NK-92 treated with Interleukin-12 subunit alpha and Interleukin-12 subunit beta, amount 100 ng/mL, for 24 hours (cell line): Measurements from ENCODE around the gene ZNF146.
"Not testable (repeated sequence)": the region's sequence is repeated elsewhere in the genome, so short reads cannot be mapped to it uniquely, and the experiment has no call there.

Experiments used
- DNase-seq: peaks from one replicate; lab custom pipeline; 2025; lab: John Stamatoyannopoulos, UW

Gene ZNF146

GRCh38 chr19:36214386-36215275 is at the start of gene ZNF146, which contains the start of gene ZNF565:
TSS of gene ZNF146 (plus strand) at chr19:36215106. CDS start at chr19:36236441, 21,335 bp downstream.
TSS of gene ZNF565 (minus strand) at chr19:36214665. CDS start at chr19:36201985, 12,680 bp downstream.
- peak; percentile 97 for DNase-seq

- no peak for DNase-seq
Measured at GRCh38 chr19:36169084-36169760, 45.7 kb upstream of the ZNF146 start.

GRCh38 chr19:36172852-36173251 is 42.1 kb upstream of the ZNF146 start:
- DNase-seq = no peak

GRCh38 chr19:36173846-36174245 is 41.1 kb upstream of the ZNF146 start:
- not testable (repeated sequence) for DNase-seq

DNA sequence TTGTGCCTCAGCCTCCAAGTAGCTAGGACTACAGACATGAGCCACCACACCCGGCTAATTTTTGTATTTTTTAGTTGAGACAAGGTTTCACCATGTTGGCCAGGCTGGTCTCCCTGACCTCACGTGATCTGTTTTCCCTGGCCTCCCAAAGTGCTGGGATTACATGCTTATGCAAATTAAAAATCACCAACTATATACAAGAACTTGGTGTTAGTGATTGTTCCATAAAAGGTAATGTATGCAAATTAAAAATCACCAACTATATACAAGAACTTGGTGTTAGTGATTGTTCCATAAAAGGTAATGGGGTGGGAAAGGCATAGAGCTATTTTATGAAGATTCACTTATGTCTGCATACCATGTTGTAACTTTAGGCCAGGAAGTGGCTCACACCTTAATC is 35.8 kb upstream of the ZNF146 start:
- DNase-seq = not testable (repeated sequence)

GRCh38 chr19:36182612-36183244 is 32.2 kb upstream of the ZNF146 start:
- DNase-seq = no peak

DNA sequence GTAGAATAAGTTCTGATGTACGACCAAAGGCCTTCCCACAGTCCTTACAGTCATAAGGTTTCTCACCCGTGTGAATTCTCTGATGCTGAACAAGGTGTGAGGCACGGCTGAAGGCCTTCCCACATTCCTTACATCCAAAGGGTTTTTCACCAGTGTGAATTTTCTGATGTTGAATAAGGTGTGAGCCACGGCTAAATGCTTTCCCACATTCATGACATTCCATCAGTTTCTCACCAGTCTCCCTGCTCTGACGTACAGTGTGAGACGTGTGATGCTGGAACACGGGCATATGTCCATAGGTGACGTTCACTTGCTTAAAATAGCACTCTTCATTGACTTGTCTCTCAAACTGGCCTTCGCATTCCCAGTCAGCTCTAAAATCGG is 31.7 kb upstream of the ZNF146 start:
- DNase-seq = no peak

DNA sequence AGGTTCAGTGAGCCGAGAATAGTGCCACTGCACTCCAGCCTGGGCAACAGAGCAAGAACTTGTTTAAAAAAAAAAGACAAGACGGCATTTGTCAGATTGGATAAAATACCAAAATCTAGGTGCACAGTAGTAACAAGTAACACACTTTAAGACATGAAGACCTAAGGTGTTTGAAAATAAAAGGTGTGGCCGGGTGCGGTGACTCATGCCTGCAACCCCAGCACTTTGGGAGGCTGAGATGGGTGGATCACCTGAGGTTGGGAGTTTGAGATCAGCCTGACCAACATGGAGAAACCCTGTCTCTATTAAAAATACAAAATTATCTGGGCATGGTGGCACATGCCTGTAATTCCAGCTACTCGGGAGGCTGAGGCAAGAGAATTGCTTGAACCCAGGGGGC is 28.2 kb upstream of the ZNF146 start:
- not testable (repeated sequence) for DNase-seq

DNA sequence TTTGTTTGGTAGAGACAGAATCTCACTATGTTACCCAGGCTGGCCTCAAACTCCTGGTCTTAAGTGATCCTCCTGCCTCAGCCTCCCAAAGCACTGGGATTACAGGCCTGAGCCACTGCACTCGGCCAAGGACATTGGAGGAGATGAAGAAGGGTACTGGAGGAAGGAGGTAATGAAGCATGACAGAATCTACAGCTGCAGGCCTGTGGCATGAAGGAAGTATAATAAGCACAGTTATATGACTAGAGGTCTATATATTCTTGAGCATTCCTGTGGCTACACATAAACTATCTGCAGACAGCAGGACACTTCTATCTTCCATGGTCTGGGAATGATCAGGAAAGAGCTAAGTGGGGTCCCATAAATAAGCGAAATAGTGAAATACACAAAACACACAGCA is 18.7 kb upstream of the ZNF146 start:
- DNase-seq = no peak

GRCh38 chr19:36198119-36198518 is 16.8 kb upstream of the ZNF146 start:
- DNase-seq = no peak

GRCh38 chr19:36201684-36202083 is 13.2 kb upstream of the ZNF146 start:
- no peak for DNase-seq

DNA sequence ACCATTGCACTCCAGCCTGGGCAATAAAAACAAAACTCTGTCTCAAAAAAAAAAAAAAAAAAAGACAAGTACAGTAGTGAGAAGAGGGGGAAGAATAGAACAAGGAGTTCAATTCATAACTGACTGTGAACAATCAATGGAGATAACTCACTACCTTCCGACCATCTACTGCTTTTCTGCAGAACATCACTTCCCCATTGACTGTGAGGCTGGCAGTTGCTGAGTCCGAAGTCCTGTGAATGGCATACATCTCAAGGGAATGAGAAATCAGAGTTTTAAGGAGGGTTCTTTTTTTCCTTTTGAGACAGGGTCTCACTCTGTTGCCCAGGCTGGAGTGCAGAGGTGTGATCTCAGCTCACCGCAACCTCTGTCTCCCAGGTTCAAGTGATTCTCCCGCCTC is 11.6 kb upstream of the ZNF146 start:
- no peak for DNase-seq

- no peak for DNase-seq
Measured at GRCh38 chr19:36207605-36208252, 7.2 kb upstream of the ZNF146 start.

DNA sequence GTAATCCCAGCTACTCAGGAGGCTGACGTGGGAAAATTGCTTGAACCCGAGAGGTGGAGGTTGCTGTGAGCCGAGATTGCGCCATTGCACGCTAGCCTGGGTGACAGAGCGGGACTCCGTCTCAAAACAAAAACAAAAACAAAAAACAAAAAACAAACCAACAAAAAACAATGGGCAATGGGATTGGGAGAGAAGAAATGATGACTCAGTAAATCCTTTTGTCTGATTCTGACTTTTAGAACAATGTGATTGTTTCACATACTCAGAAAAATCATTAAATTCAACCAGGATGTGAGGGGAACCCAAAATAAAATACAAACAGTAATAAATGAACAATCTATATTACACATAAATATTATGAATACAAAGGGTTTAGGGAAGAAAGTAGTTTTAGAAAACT is 5.5 kb upstream of the ZNF146 start:
- DNase-seq = no peak

- DNase-seq = no peak
Measured at GRCh38 chr19:36210497-36210896, 4.4 kb upstream of the ZNF146 start.

GRCh38 chr19:36212895-36213294 is 2.0 kb upstream of the ZNF146 start:
- no peak for DNase-seq

DNA sequence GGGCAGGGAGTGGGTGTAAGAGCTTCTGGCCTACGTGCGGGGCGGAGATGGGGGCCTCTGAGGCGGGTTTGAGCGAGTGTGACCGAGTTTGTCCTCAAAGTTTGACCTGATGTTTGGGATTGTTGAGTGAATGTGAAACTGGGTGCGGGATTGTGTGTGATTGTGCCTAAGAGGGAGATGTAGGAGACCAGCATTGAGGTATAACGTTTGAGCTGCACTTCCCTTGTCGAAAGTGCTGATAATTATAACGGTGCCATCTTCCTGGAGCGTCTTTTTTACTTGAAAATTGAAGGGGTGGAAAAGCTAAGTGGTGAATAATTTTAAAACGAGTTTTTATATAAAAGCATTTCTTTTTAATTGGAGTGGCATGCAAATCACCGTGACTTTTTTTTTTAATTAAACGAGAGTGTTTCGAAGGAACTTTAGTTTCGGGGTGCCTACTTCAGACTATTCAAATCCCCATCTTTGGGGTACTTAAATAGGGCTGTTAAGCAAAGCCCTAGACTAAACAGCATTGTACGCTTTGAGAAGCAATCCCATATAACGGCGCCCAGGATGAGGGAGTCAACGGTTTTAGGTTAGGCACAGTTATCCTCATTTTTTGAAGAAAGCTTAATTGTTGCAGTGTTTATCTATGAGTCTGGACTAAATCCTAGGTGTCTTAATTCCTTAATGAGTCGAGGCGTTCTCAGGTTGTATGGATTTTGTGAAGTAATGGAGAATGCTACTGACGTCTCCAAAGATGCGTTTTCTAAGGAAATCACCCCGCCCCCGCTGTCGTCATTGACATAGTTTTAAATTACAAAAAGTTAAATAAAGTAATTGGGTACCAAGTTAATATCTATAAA is 594 bp downstream of the ZNF146 start:
- DNase-seq = no peak

DNA sequence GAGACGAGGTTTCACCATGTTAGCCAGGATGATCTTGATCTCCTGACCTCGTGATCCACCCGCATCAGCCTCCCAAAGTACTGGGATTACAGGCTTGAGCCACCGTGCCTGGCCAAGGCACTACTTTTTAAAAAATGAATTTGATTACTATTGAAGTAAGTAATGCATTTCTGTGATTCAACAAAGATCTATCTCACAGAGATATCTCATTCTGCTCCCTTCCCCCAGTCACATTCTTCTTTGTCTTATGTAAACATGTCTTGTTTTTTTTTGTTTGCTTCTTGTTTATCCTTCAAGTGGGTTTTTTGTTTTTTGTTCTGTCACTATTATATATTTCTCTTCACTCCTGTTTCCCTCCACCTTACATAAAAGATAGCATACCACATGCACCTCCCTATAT is 6.6 kb downstream of the ZNF146 start:
- no peak for DNase-seq

DNA sequence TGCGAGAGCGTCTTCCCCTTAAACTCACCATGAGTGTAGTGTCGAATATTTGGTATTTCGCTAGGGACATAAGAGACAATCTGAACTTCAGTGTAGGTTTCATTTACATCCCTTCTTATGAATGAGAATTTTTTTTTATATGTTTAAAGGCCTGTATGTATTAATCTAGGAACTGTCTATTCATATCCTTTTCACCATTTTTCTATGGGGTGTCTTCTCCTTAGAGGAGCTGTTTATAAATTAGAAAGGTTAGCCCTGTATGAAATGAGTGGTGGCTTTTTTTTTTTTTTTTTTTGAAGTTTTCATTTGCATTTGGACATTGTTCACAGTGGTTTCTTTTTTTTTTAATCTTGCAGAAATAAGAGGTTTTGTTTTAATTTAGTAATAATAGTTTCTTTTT is 7.6 kb downstream of the ZNF146 start:
- DNase-seq = no peak

DNA sequence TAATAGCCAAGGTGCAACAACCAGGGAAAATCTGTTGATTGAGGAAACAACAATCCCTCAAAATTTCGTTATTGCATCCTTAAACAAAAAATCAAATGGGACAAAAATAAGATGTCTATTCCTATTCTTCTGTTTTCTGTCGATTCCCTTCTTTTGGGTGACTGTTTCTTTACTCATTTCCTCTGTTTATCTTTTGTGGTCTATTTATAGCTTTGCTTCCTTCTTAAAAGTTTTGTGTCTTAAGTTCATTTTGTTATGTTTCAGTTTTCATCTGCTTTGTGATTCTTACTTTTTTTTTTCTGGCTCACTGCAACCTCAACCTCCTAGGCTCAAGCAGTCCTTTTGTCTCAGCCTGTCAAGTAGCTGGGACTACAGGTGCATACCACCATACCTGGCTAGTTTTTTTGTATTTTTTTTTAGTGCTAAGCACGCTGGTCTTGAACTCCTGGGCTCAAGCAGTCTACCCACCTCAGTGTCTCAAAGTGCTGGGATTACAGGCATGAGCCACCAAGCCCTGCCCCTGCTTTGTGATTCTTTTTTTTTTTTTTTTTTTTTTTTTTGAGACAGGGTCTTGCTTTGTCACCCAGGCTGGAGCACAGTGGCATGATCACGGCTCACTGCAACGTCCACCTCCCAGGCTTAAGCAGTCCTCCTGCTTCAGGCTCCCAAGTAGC is 10.4 kb downstream of the ZNF146 start:
- no peak for DNase-seq

DNA sequence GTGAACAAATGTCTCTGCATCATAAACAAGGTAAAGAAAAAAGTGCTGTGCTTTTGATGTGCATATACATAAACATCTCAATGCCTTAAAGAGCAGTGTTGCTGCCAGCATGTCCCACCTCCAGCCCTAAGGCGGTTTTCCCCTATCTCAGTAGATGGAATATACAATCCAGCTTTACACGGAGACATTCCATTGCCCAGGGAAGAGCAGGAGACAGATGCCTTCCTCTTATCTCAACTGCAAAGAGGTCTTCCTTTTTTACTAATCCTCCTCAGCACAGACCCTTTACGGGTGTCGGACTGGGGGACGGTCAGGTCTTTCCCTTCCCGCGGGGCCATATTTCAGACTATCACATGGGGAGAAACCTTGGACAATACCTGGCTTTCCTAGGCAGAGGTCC is 18.7 kb downstream of the ZNF146 start:
- not testable (repeated sequence) for DNase-seq
